ENCODE measurements around the gene OR4Q3.
"Not testable (repeated sequence)": the region's sequence is repeated elsewhere in the genome, so short reads cannot be mapped to it uniquely, and the experiment has no call there.

The OR4Q3 gene

GRCh38 chr14:19752316-19752715 lies 8.9 kb downstream of the OR4Q3 start:
- H3K27me3 ChIP-seq (ENCODE audit: control insufficient read depth in 1 of 2, insufficient read depth in 1 of 2, low read length in 2 of 2); H2AFZ ChIP-seq (ENCODE audit: low read depth, low read length); DNase-seq; H3K4me1 ChIP-seq (ENCODE audit: control insufficient read depth, insufficient read depth, low read depth, low read length); H3K14ac ChIP-seq (ENCODE audit: low read length in 2 of 2); H3K23ac ChIP-seq (ENCODE audit: low read length in 2 of 2); H3K27ac ChIP-seq (ENCODE audit: low read length, poor library complexity, severe bottlenecking); H4K8ac ChIP-seq (ENCODE audit: low read length); H3K4me3 ChIP-seq (ENCODE audit: insufficient read depth in 1 of 2, low read depth in 1 of 2, low read length in 2 of 2); H2BK12ac ChIP-seq (ENCODE audit: low read length in 2 of 2); H3K4me2 ChIP-seq (ENCODE audit: low read length, poor library complexity, severe bottlenecking); H3K79me1 ChIP-seq (replicated peaks; ENCODE audit: low read length, poor library complexity, severe bottlenecking); H2BK15ac ChIP-seq (ENCODE audit: low read depth, poor library complexity, severe bottlenecking); H3K18ac ChIP-seq (ENCODE audit: low read depth in 1 of 2, low read length in 2 of 2); H4K91ac ChIP-seq (ENCODE audit: low read length); H2BK5ac ChIP-seq (ENCODE audit: low read depth, low read length, poor library complexity, severe bottlenecking); H3K9me3 ChIP-seq (ENCODE audit: control insufficient read depth, low read length); H3K36me3 ChIP-seq (ENCODE audit: control insufficient read depth in 1 of 2, insufficient read depth in 2 of 2, low read depth in 1 of 2, low read length in 2 of 2); H2AK5ac ChIP-seq (ENCODE audit: low read length, severe bottlenecking); H3K4ac ChIP-seq (ENCODE audit: low read depth in 1 of 2, low read length in 2 of 2); H3K9ac ChIP-seq (ENCODE audit: low read length); H2BK120ac ChIP-seq (ENCODE audit: low read depth, low read length): not testable (repeated sequence)

GRCh38 chr14:19754172-19754571 lies 10.8 kb downstream of the OR4Q3 start:
- Histone ChIP-seq H2BK120ac (ENCODE audit: low read depth, low read length) (no peak overlapping the region), H3K4me1 (ENCODE audit: control insufficient read depth, insufficient read depth, low read depth, low read length) (no peaks in the 10 kb centered on the region), H4K91ac (ENCODE audit: low read length) (no peak overlapping the region), H2BK15ac (ENCODE audit: low read depth, poor library complexity, severe bottlenecking) (no peak overlapping the region), H3K4me3 (ENCODE audit: insufficient read depth in 1 of 2, low read depth in 1 of 2, low read length in 2 of 2) (no peak overlapping the region), H3K23ac (ENCODE audit: low read length in 2 of 2) (no peak overlapping the region), H3K9ac (ENCODE audit: low read length) (no peak overlapping the region), H3K36me3 (ENCODE audit: control insufficient read depth in 1 of 2, insufficient read depth in 2 of 2, low read depth in 1 of 2, low read length in 2 of 2) (no peaks in the 10 kb centered on the region), H3K4me2 (ENCODE audit: low read length, poor library complexity, severe bottlenecking) (no peak overlapping the region), H4K8ac (ENCODE audit: low read length) (no peak overlapping the region), H3K9me3 (ENCODE audit: control insufficient read depth, low read length) (no peaks in the 10 kb centered on the region), H3K18ac (ENCODE audit: low read depth in 1 of 2, low read length in 2 of 2) (no peak overlapping the region), H3K79me1 (replicated peaks; ENCODE audit: low read length, poor library complexity, severe bottlenecking) (no peaks in the 10 kb centered on the region), H3K27ac (ENCODE audit: low read length, poor library complexity, severe bottlenecking) (no peak overlapping the region), H3K14ac (ENCODE audit: low read length in 2 of 2) (no peak overlapping the region), H3K4ac (ENCODE audit: low read depth in 1 of 2, low read length in 2 of 2) (no peak overlapping the region), H3K27me3 (ENCODE audit: control insufficient read depth in 1 of 2, insufficient read depth in 1 of 2, low read length in 2 of 2) (no peaks in the 10 kb centered on the region), H2AFZ (ENCODE audit: low read depth, low read length) (no peak overlapping the region), H2BK12ac (ENCODE audit: low read length in 2 of 2) (no peak overlapping the region), H2BK5ac (ENCODE audit: low read depth, low read length, poor library complexity, severe bottlenecking) (no peak overlapping the region), H2AK5ac (ENCODE audit: low read length, severe bottlenecking) (no peak overlapping the region)
- no peak for DNase-seq
- WGBS, result 45% methylated on average over 1 of the region's 2 CpGs

- not testable (repeated sequence) for H3K27ac ChIP-seq (ENCODE audit: low read length, poor library complexity, severe bottlenecking); H3K4me2 ChIP-seq (ENCODE audit: low read length, poor library complexity, severe bottlenecking); H3K79me1 ChIP-seq (replicated peaks; ENCODE audit: low read length, poor library complexity, severe bottlenecking); H4K8ac ChIP-seq (ENCODE audit: low read length); H2BK12ac ChIP-seq (ENCODE audit: low read length in 2 of 2); H2AK5ac ChIP-seq (ENCODE audit: low read length, severe bottlenecking); H2BK5ac ChIP-seq (ENCODE audit: low read depth, low read length, poor library complexity, severe bottlenecking); H3K18ac ChIP-seq (ENCODE audit: low read depth in 1 of 2, low read length in 2 of 2); H3K14ac ChIP-seq (ENCODE audit: low read length in 2 of 2); H3K4me3 ChIP-seq (ENCODE audit: insufficient read depth in 1 of 2, low read depth in 1 of 2, low read length in 2 of 2); DNase-seq; H3K4ac ChIP-seq (ENCODE audit: low read depth in 1 of 2, low read length in 2 of 2); H2AFZ ChIP-seq (ENCODE audit: low read depth, low read length); H3K27me3 ChIP-seq (ENCODE audit: control insufficient read depth in 1 of 2, insufficient read depth in 1 of 2, low read length in 2 of 2); H3K23ac ChIP-seq (ENCODE audit: low read length in 2 of 2); H3K36me3 ChIP-seq (ENCODE audit: control insufficient read depth in 1 of 2, insufficient read depth in 2 of 2, low read depth in 1 of 2, low read length in 2 of 2); H2BK120ac ChIP-seq (ENCODE audit: low read depth, low read length); H4K91ac ChIP-seq (ENCODE audit: low read length); H3K9ac ChIP-seq (ENCODE audit: low read length); H3K4me1 ChIP-seq (ENCODE audit: control insufficient read depth, insufficient read depth, low read depth, low read length); H2BK15ac ChIP-seq (ENCODE audit: low read depth, poor library complexity, severe bottlenecking)
- H3K9me3 ChIP-seq (ENCODE audit: control insufficient read depth, low read length), result peaks cover 16% of the 10 kb centered on the region
- WGBS, result 34% methylated on average over 3 of the region's 3 CpGs
Measured at GRCh38 chr14:19771491-19771890, 28.1 kb downstream of the OR4Q3 start.

GRCh38 chr14:19771895-19772430 lies 28.6 kb downstream of the OR4Q3 start:
- Histone ChIP-seq H2AFZ (ENCODE audit: low read depth, low read length) (no peak overlapping the region), H2BK15ac (ENCODE audit: low read depth, poor library complexity, severe bottlenecking) (no peak overlapping the region), H3K4ac (ENCODE audit: low read depth in 1 of 2, low read length in 2 of 2) (no peak overlapping the region), H3K9me3 (ENCODE audit: control insufficient read depth, low read length) (peaks cover 16% of the 10 kb centered on the region), H3K4me2 (ENCODE audit: low read length, poor library complexity, severe bottlenecking) (no peak overlapping the region), H3K23ac (ENCODE audit: low read length in 2 of 2) (no peak overlapping the region), H2BK12ac (ENCODE audit: low read length in 2 of 2) (no peak overlapping the region), H3K9ac (ENCODE audit: low read length) (no peak overlapping the region), H4K91ac (ENCODE audit: low read length) (no peak overlapping the region), H3K27me3 (ENCODE audit: control insufficient read depth in 1 of 2, insufficient read depth in 1 of 2, low read length in 2 of 2) (no peaks in the 10 kb centered on the region), H3K36me3 (ENCODE audit: control insufficient read depth in 1 of 2, insufficient read depth in 2 of 2, low read depth in 1 of 2, low read length in 2 of 2) (no peaks in the 10 kb centered on the region), H2AK5ac (ENCODE audit: low read length, severe bottlenecking) (no peak overlapping the region), H3K79me1 (replicated peaks; ENCODE audit: low read length, poor library complexity, severe bottlenecking) (no peaks in the 10 kb centered on the region), H4K8ac (ENCODE audit: low read length) (no peak overlapping the region), H2BK5ac (ENCODE audit: low read depth, low read length, poor library complexity, severe bottlenecking) (no peak overlapping the region), H3K18ac (ENCODE audit: low read depth in 1 of 2, low read length in 2 of 2) (no peak overlapping the region), H3K14ac (ENCODE audit: low read length in 2 of 2) (no peak overlapping the region), H2BK120ac (ENCODE audit: low read depth, low read length) (no peak overlapping the region), H3K4me3 (ENCODE audit: insufficient read depth in 1 of 2, low read depth in 1 of 2, low read length in 2 of 2) (no peak overlapping the region), H3K27ac (ENCODE audit: low read length, poor library complexity, severe bottlenecking) (no peak overlapping the region), H3K4me1 (ENCODE audit: control insufficient read depth, insufficient read depth, low read depth, low read length) (no peaks in the 10 kb centered on the region)
- 92% methylated on average over 1 of the region's 1 CpG for WGBS
- no peak for DNase-seq
